GM08714 (cell line): ENCODE results near the gene MAP4K2.
A peak's percentile ranks its signal among the peaks of the same experiment; 100 is the strongest.

Source experiments
- H3K4me3 ChIP-seq: fragments of 200-500 bp; sonication (Bioruptor generic); 2 replicates; pipeline ENCODE4 v1.5.1; 2014; ENCODE audit warnings: mild to moderate bottlenecking, low read length, inconsistent platforms
- ZNF274 ChIP-seq: IDR thresholded peaks from 2 replicates; pipeline ENCODE4 v1.6.1; 2012; ENCODE audit warnings: mild to moderate bottlenecking, low read depth, low read length

MAP4K2 gene

GRCh38 chr11:64777449-64778222, 25.4 kb downstream of the MAP4K2 start:
- TF ChIP-seq ZNF274 = no peak
- H3K4me3 ChIP-seq = peak overlapping the region; percentile 91

- H3K4me3 ChIP-seq = peak overlapping the region; percentile 91
- TF ChIP-seq ZNF274 = no peak
These were observed 26.1 kb downstream of the MAP4K2 start for GRCh38 chr11:64776875-64777274.

GRCh38 chr11:64776425-64776824, 26.6 kb downstream of the MAP4K2 start:
- no peak for TF ChIP-seq ZNF274
- H3K4me3 ChIP-seq = peak overlapping the region; percentile 91

GRCh38 chr11:64774144-64774543, 28.9 kb downstream of the MAP4K2 start:
- H3K4me3 ChIP-seq = no peak overlapping the region; the same call in 1 of the 2 replicates
- TF ChIP-seq ZNF274 = no peak

GRCh38 chr11:64772303-64773018, 30.6 kb downstream of the MAP4K2 start:
- no peak for TF ChIP-seq ZNF274
- H3K4me3 ChIP-seq = peak overlapping the region; percentile 49; the same call in 1 of the 2 replicates

GRCh38 chr11:64771861-64772260, 31.2 kb downstream of the MAP4K2 start:
- 0 out of 2 replicates have a peak overlapping the region, but pooled peaks have one; percentile 21 for H3K4me3 ChIP-seq
- no peak for TF ChIP-seq ZNF274

GRCh38 chr11:64770120-64770519, 32.9 kb downstream of the MAP4K2 start:
- TF ChIP-seq ZNF274 = no peak
- no peak overlapping the region for H3K4me3 ChIP-seq

GRCh38 chr11:64769283-64769682, 33.7 kb downstream of the MAP4K2 start:
- no peak for TF ChIP-seq ZNF274
- H3K4me3 ChIP-seq = no peak overlapping the region

GRCh38 chr11:64768300-64768694, 34.7 kb downstream of the MAP4K2 start:
- TF ChIP-seq ZNF274 = no peak
- H3K4me3 ChIP-seq = no peak overlapping the region

GRCh38 chr11:64767344-64768299, 35.4 kb downstream of the MAP4K2 start:
- TF ChIP-seq ZNF274 = no peak
- no peak overlapping the region for H3K4me3 ChIP-seq

GRCh38 chr11:64766881-64767280, 36.1 kb downstream of the MAP4K2 start:
- H3K4me3 ChIP-seq = no peak overlapping the region
- no peak for TF ChIP-seq ZNF274

- no peak for TF ChIP-seq ZNF274
- no peak overlapping the region for H3K4me3 ChIP-seq
These were observed 37.0 kb downstream of the MAP4K2 start for GRCh38 chr11:64765851-64766665.

- TF ChIP-seq ZNF274 = no peak
- no peak overlapping the region for H3K4me3 ChIP-seq
These were observed 37.6 kb downstream of the MAP4K2 start for GRCh38 chr11:64765291-64765850.
